Neural progenitor cell (in vitro differentiated cells): ENCODE results near the gene PLCL1. TPM values are rescaled to one million over a fixed set of nuclear protein-coding genes. Genes with fewer than 3 reads are reported as not detected.

Experiments
- DNase-seq: peaks from one replicate; pipeline ENCODE4 v3.0.0-alpha.2; 2016; ENCODE audit warnings: low spot score
- H2AFZ ChIP-seq: fragments of 200-600 bp; sonication (generic); replicated peaks from 2 replicates; pipeline ENCODE4 v1.6.1; 2016; ENCODE audit warnings: antibody characterized with exemption
- H3F3A ChIP-seq: fragments of 200-600 bp; sonication (generic); 2 replicates; pipeline ENCODE4 v1.6.1; 2016; ENCODE audit warnings: antibody characterized with exemption, low read depth
- H3K27ac ChIP-seq: fragments of 200-600 bp; sonication (generic); 2 replicates; pipeline ENCODE4 v1.5.1; 2016; ENCODE audit warnings: mild to moderate bottlenecking
- H3K27me3 ChIP-seq: fragments of 200-600 bp; sonication (generic); 2 replicates; pipeline ENCODE4 v1.6.1; 2016; ENCODE audit warnings: mild to moderate bottlenecking, moderate library complexity
- H3K36me3 ChIP-seq: fragments of 200-600 bp; sonication (generic); 2 replicates; pipeline ENCODE4 v1.5.1; 2016
- H3K4me1 ChIP-seq: fragments of 200-600 bp; sonication (generic); 2 replicates; pipeline ENCODE4 v1.6.1; 2016; ENCODE audit warnings: mixed run types
- H3K4me2 ChIP-seq: fragments of 200-600 bp; sonication (generic); 2 replicates; pipeline ENCODE4 v1.6.1; 2016
- H3K4me3 ChIP-seq: fragments of 200-600 bp; sonication (generic); 2 replicates; pipeline ENCODE4 v1.5.1; 2016
- H3K79me2 ChIP-seq: fragments of 200-600 bp; sonication (generic); 2 replicates; pipeline ENCODE4 v1.6.1; 2016; ENCODE audit warnings: low read depth
- H3K9ac ChIP-seq: fragments of 200-600 bp; sonication (generic); 2 replicates; pipeline ENCODE4 v1.6.1; 2016
- H3K9me3 ChIP-seq: fragments of 200-600 bp; sonication (generic); 2 replicates; pipeline ENCODE4 v1.5.1; 2016; ENCODE audit warnings: low read depth
- H4K20me1 ChIP-seq: fragments of 200-600 bp; sonication (generic); 2 replicates; pipeline ENCODE4 v1.6.1; 2016; ENCODE audit warnings: low read depth
- H3K27ac Mint-ChIP-seq: 3 replicates; pipeline ENCODE4 v1.8.0; 2021; ENCODE audit warnings: mixed read lengths
- H3K27me3 Mint-ChIP-seq: 2 replicates; pipeline ENCODE4 v1.8.0; 2022; ENCODE audit warnings: low read depth, mild to moderate bottlenecking, inconsistent platforms, moderate library complexity, mixed read lengths; ENCODE audit not compliant: insufficient read depth
- H3K36me3 Mint-ChIP-seq: 3 replicates; pipeline ENCODE4 v1.8.0; 2021; ENCODE audit warnings: mixed read lengths
- H3K4me1 Mint-ChIP-seq: 3 replicates; pipeline ENCODE4 v1.8.0; 2021; ENCODE audit warnings: mixed read lengths
- H3K4me3 Mint-ChIP-seq: 3 replicates; pipeline ENCODE4 v1.8.0; 2021; ENCODE audit warnings: mild to moderate bottlenecking, moderate library complexity, mixed read lengths
- H3K9me3 Mint-ChIP-seq: 3 replicates; pipeline ENCODE4 v1.8.0; 2020; ENCODE audit warnings: mixed read lengths
- CTCF ChIP-seq: fragments of 200-600 bp; sonication (generic); IDR thresholded peaks from 2 replicates; pipeline ENCODE4 v1.5.1; 2017; ENCODE audit warnings: antibody characterized with exemption, mild to moderate bottlenecking
- EZH2 ChIP-seq: fragments of 200-600 bp; sonication (generic); IDR thresholded peaks from 2 replicates; pipeline ENCODE4 v1.6.1; 2017; ENCODE audit warnings: antibody characterized with exemption, mild to moderate bottlenecking, moderate library complexity
- EZH2phosphoT487 ChIP-seq: fragments of 200-600 bp; sonication (generic); IDR thresholded peaks from 2 replicates; pipeline ENCODE4 v1.6.1; 2017; ENCODE audit warnings: antibody characterized with exemption
- total RNA-seq: library from RNA; depleted of rRNA; stranded (reverse); fragments of >200 nt; gene quantifications from 2 replicates; pipeline ENCODE4 v1.2.3, GENCODE V29; 2015; ENCODE audit warnings: low replicate concordance

PLCL1 gene
- total RNA-seq, 1 donor from 2014 or later = 0.41 TPM

GRCh38 chr2:197973772-197974171 lies 169.4 kb downstream of the PLCL1 start:
- Histone ChIP-seq H3K9ac (no peak overlapping the region), H4K20me1 (no peaks in the 10 kb centered on the region), H3K4me3 (no peak overlapping the region), H3K4me2 (no peak overlapping the region), H3K9me3 (no peaks in the 10 kb centered on the region), H3K79me2 (no peaks in the 10 kb centered on the region), H3K27me3 (no peaks in the 10 kb centered on the region), H3K27ac (no peak overlapping the region), H2AFZ (no peak overlapping the region), H3F3A (no peaks in the 10 kb centered on the region), H3K4me1 (no peaks in the 10 kb centered on the region), H3K36me3 (no peaks in the 10 kb centered on the region)
- no peaks in the 10 kb centered on the region for H3K36me3 Mint-ChIP-seq
- no peak for DNase-seq
- no peak overlapping the region for H3K4me3 Mint-ChIP-seq
- no peaks in the 10 kb centered on the region for H3K4me1 Mint-ChIP-seq
- TF ChIP-seq CTCF (no peak), EZH2phosphoT487 (no peak), EZH2 (no peak)
- H3K9me3 Mint-ChIP-seq = no peaks in the 10 kb centered on the region
- no peak overlapping the region for H3K27ac Mint-ChIP-seq
- peaks cover 2% of the 10 kb centered on the region for H3K27me3 Mint-ChIP-seq

- Histone ChIP-seq H3K79me2 (no peaks in the 10 kb centered on the region), H3K27me3 (no peaks in the 10 kb centered on the region), H3K4me1 (no peaks in the 10 kb centered on the region), H3K4me2 (no peak overlapping the region), H4K20me1 (no peaks in the 10 kb centered on the region), H3K9ac (no peak overlapping the region), H3K4me3 (no peak overlapping the region), H3K9me3 (no peaks in the 10 kb centered on the region), H3K36me3 (no peaks in the 10 kb centered on the region), H3F3A (no peaks in the 10 kb centered on the region), H2AFZ (no peak overlapping the region), H3K27ac (no peak overlapping the region)
- TF ChIP-seq CTCF (no peak), EZH2 (no peak), EZH2phosphoT487 (no peak)
- Mint-ChIP-seq H3K36me3 (no peaks in the 10 kb centered on the region), H3K4me3 (no peak overlapping the region), H3K9me3 (no peaks in the 10 kb centered on the region), H3K27me3 (peaks cover 2% of the 10 kb centered on the region), H3K27ac (no peak overlapping the region), H3K4me1 (no peaks in the 10 kb centered on the region)
- DNase-seq = no peak
Observed at GRCh38 chr2:197975931-197976519, 171.6 kb downstream of the PLCL1 start.

GRCh38 chr2:197978971-197979370 lies 174.6 kb downstream of the PLCL1 start:
- no peak for TF ChIP-seq EZH2phosphoT487
- no peak for TF ChIP-seq EZH2
- no peak for TF ChIP-seq CTCF
- Mint-ChIP-seq H3K9me3 (no peaks in the 10 kb centered on the region), H3K36me3 (no peaks in the 10 kb centered on the region), H3K27ac (no peak overlapping the region), H3K27me3 (peaks cover 2% of the 10 kb centered on the region), H3K4me1 (no peaks in the 10 kb centered on the region), H3K4me3 (no peak overlapping the region)
- Histone ChIP-seq H2AFZ (no peak overlapping the region), H4K20me1 (no peaks in the 10 kb centered on the region), H3K27me3 (no peaks in the 10 kb centered on the region), H3K4me3 (no peak overlapping the region), H3K79me2 (no peaks in the 10 kb centered on the region), H3F3A (no peaks in the 10 kb centered on the region), H3K4me2 (no peak overlapping the region), H3K4me1 (no peaks in the 10 kb centered on the region), H3K27ac (no peak overlapping the region), H3K9me3 (no peaks in the 10 kb centered on the region), H3K9ac (no peak overlapping the region), H3K36me3 (no peaks in the 10 kb centered on the region)
- no peak for DNase-seq
